ENCODE measurements around the gene TRIM10. TPM values are rescaled to one million over a fixed set of nuclear protein-coding genes. Genes with fewer than 3 reads are reported as not detected.
"Not testable (repeated sequence)": the region's sequence is repeated elsewhere in the genome, so short reads cannot be mapped to it uniquely, and the experiment has no call there.

TRIM10 gene
- total RNA-seq, 2 donors from 2014 or later, result 0.39 TPM; not detected in 1

DNA sequence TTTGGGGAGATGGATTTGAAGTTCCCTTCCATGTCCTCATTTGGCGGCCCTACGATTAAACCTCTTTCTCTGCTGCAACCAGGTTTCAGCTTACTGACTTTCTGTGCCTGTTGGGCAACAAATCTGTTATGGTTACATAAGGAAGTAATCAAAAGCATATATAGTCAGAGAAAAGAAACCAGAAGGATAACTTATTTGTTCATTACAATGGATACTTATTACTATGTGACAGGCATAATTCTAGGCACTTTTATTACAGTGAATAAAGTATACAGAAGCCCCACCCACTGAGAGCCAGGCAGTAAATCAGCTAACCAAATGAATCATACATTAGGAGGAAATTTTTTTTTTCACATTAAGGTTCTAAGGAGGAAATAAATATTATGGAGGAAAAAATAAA is 38.5 kb downstream of the TRIM10 start:
- Mint-ChIP-seq H3K4me1 (ENCODE audit: low read depth) (no peaks in the 10 kb centered on the region), H3K4me3 (no peak overlapping the region), H3K36me3 (ENCODE audit: insufficient read depth in 2 of 2) (no peaks in the 10 kb centered on the region), H3K27me3 (ENCODE audit: low read depth) (peaks cover 25% of the 10 kb centered on the region), H3K27ac (no peak overlapping the region), H3K9me3 (no peaks in the 10 kb centered on the region)
- DNase-seq (no peak), ATAC-seq (replicated peaks in 1 of 2) (no peak)

DNA sequence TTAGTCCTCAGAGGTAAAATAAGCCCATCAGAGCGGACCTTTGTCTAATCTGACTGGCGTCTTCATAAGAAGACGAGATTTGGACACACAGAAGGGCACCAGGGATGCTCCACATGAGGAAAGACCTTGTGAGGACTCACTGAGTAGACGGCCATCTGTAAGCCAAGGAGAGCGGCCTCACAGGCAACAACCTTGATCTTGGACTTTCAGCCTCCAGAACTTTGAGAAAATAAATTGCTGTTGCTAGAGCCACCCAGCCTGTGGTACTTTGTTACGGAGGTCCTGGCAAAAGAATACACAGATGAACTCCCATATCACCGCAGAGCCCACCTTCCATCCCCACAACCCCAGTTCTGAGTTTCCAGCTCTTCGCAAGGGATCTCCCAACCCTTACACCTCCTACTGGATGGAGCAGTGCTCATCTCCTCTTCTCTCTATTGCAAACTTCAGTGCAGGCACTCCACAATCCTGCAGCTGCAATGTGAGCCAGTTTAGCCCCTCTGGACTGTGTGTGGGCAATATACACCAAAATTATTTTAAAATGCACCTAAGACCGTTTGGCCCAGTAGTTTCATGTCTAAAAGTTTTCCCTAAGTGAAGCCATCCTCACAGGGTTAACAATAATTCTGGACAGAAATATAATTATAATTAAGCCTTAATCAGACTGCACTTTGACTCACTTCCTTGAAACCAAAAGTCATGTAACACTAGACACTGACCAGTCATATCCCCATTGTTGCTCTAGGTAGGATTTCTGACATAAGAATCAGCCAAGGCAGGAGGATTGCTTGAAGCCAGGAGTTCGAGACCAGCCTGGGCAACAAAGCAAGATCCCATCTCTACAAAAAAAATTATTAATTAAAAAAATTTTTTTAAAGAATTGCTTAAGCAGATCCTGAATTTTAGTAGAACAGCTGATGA is 39.3 kb downstream of the TRIM10 start:
- DNase-seq (no peak), ATAC-seq (replicated peaks in 1 of 2) (no peak)
- Mint-ChIP-seq H3K9me3 (no peaks in the 10 kb centered on the region), H3K27me3 (ENCODE audit: low read depth) (peaks cover 17% of the 10 kb centered on the region), H3K27ac (no peak overlapping the region), H3K4me3 (no peak overlapping the region), H3K36me3 (ENCODE audit: insufficient read depth in 2 of 2) (no peaks in the 10 kb centered on the region), H3K4me1 (ENCODE audit: low read depth) (no peaks in the 10 kb centered on the region)

DNA sequence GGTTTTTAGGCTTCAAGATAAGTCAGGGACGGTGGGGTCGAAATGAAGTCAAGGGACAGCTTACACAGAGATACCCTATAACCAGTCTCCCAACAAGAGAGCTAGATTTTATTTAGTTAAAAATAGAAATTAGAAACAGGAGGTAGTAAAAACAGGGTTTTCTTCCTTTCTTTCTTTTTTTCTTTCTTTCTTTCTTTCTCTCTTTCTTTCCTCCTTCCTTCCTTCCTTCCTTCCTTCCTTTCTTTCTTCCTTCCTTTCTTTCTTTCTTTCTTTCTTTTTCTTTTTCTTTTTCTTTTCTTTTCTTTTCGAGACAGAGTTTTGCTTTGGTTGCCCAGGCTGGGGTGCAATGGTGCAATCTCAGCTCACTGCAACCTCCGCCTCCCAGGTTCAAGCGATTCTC is 42.3 kb downstream of the TRIM10 start:
- ATAC-seq (replicated peaks in 1 of 2); H3K27ac Mint-ChIP-seq; DNase-seq: not testable (repeated sequence)

DNA sequence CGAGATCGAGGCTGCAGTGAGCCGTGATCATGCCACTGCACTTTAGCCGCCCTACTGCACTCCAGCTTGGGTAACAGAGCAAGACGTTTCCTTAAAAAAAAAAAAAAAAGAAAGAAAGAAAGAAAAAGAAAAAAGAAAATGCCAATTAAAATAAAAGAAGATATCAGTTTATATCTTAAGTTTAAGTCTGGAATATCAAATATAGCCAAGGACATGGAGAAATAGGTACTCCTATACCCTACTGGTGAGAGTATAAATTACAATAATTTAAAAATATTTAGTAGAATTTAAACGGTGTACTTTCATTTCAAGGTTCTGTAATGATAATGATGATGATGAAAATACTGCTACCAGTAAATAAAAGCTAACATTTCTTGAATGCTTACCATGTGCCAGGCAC is 44.3 kb downstream of the TRIM10 start:
- DNase-seq, result no peak
- H3K27me3 Mint-ChIP-seq (ENCODE audit: low read depth), result peaks cover 20% of the 10 kb centered on the region
- no peaks in the 10 kb centered on the region for H3K36me3 Mint-ChIP-seq (ENCODE audit: insufficient read depth in 2 of 2)
- H3K4me3 Mint-ChIP-seq, result no peak overlapping the region
- peaks cover 15% of the 10 kb centered on the region for H3K4me1 Mint-ChIP-seq (ENCODE audit: low read depth)
- no peak for ATAC-seq (replicated peaks in 1 of 2)
- H3K9me3 Mint-ChIP-seq, result no peaks in the 10 kb centered on the region
- no peak overlapping the region for H3K27ac Mint-ChIP-seq

More for the DNA sequence above, 42.3 kb downstream of the TRIM10 start:
- H3K36me3 Mint-ChIP-seq (ENCODE audit: insufficient read depth in 2 of 2); H3K4me1 Mint-ChIP-seq (ENCODE audit: low read depth); H3K27me3 Mint-ChIP-seq (ENCODE audit: low read depth); H3K9me3 Mint-ChIP-seq; H3K4me3 Mint-ChIP-seq: not testable (repeated sequence)

DNA sequence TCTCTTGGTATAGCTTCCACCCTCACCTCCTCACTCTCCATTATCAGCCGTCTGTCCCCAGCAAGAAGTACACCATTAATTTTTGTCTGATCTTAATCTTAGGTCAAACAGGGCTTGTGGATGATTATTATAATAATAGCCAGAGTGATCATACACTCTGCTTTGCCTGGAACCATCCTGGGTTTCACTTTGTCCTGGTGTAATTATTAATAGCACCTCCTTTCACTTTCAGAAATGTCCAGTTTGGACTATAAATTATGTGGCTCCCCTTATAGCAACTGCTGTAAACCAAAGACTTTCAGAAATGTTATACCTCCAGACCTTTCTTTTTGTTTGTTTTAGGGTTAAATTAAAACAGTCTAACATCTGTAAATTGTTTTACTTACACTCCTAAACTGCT is 47.2 kb downstream of the TRIM10 start:
- Mint-ChIP-seq H3K27me3 (ENCODE audit: low read depth) (peaks cover 40% of the 10 kb centered on the region), H3K9me3 (no peaks in the 10 kb centered on the region), H3K4me3 (no peak overlapping the region), H3K27ac (no peak overlapping the region), H3K36me3 (ENCODE audit: insufficient read depth in 2 of 2) (no peaks in the 10 kb centered on the region), H3K4me1 (ENCODE audit: low read depth) (peaks cover 15% of the 10 kb centered on the region)
- DNase-seq (no peak), ATAC-seq (replicated peaks in 1 of 2) (no peak)

DNA sequence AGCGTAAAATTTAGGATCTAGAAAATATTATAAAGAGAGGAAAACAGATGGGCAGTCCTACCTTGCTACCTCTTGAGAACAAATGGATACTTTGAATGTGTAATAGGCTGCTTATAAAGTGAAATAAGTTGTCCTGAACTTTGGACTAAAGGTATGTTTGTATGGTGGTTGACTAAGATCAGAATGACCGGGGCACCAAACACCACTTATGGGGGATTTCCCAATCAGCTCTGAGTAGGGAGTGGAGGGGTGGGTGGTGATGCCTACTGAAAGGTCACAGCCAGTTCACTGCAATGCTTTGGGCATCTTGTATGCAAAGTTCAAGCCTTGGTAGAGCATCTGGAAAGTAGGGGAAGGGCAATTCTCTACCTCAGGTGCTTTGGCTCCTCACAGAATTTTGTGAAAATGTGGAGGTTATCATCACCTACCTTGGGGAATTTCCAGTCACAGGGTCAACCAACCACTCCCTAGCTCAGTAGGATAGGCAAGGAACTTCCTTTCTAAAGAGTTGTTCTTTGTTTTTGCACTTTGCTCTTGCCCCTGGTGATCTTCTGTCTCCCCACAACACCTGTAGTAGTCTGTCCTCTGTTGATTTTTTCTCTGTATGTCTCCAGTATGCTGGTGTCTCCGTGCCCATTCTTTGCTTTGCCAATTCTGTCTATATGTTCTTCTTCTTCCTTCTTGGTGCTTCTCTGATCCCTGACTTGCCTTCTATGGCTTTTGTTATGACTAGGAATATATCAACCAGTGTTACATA is 47.8 kb downstream of the TRIM10 start, which contains the start of gene TRIM31:
Gene TRIM31, minus strand, starts transcription at position 88 of the 757 bp plus-strand sequence. CDS start 285 bp downstream, outside the sequence.
- Mint-ChIP-seq H3K36me3 (ENCODE audit: insufficient read depth in 2 of 2) (no peaks in the 10 kb centered on the region), H3K9me3 (no peaks in the 10 kb centered on the region), H3K27ac (no peak within 1 kb of the TSS), H3K4me1 (ENCODE audit: low read depth) (peaks cover 19% of the 10 kb centered on the region), H3K27me3 (ENCODE audit: low read depth) (peaks cover 46% of the 10 kb centered on the region), H3K4me3 (peak within 1 kb of the TSS; percentile 9 to 40)
- DNase-seq (no peak), ATAC-seq (replicated peaks in 1 of 2) (peak; percentile 53 to 60)

DNA sequence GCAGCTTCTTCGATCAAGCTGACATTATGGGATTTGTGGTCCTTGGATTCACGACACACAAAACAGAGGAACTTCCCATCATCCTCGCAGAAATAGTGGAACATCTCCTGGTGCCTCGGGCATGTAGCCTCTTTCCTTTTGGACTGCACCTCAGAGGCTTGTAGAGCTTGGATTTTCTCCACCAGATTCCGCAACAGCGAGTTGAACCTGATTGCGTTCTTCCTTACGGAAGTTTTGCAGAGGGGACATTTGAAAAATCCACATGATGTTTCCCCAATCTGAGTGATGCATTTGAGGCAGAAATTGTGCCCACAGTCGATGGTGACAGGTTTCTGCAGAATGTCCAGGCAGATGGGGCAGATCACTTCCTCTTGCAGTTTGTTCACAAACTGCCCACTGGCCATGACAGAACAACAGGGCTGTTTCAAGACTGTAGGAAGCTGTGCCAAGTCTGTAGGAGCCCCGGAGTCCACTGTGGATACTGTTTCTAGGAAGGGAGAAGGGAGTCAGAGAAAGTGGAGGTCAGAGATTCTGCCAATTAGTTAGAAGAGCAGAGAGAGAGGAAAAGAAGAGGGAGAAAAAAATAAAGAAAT is 48.5 kb downstream of the TRIM10 start:
- Mint-ChIP-seq H3K36me3 (ENCODE audit: insufficient read depth in 2 of 2) (no peaks in the 10 kb centered on the region), H3K9me3 (no peaks in the 10 kb centered on the region), H3K4me1 (ENCODE audit: low read depth) (peaks cover 19% of the 10 kb centered on the region), H3K27ac (no peak overlapping the region), H3K4me3 (peak overlapping the region; percentile 9 to 40), H3K27me3 (ENCODE audit: low read depth) (peaks cover 53% of the 10 kb centered on the region)
- no peak for DNase-seq
- ATAC-seq (replicated peaks in 1 of 2), result no peak

DNA sequence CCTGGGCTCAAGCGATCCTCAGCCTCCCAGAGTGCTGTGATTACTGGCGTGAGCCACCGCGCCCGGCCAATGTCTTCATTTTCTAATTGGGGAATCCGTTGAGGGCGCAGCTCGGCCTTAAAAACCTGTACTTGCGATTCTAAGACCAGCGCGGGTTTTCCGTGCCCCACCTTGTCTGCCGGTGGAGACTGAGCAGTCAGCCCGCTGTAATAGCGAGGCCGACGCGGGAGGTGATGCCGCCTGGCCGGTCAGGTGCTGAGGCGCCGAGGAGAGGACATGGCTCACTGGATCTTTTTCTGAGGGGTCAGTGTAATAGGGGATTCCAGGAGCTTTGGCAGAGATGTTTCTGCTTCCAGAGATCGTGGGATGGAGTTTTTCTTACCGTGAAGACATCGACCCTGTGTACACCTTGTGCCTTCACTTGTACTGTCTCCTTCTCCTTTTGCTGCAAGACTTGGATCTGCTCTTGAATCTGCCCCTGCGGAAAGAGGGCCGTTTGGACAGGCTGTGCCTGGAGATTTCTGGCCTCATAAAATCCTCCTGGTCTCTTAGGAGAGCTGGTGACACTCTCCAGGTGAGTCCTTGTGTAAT is 49.6 kb downstream of the TRIM10 start:
- no peak for ATAC-seq (replicated peaks in 1 of 2)
- H3K27me3 Mint-ChIP-seq (ENCODE audit: low read depth), result peaks cover 57% of the 10 kb centered on the region
- no peaks in the 10 kb centered on the region for H3K36me3 Mint-ChIP-seq (ENCODE audit: insufficient read depth in 2 of 2)
- H3K9me3 Mint-ChIP-seq, result no peaks in the 10 kb centered on the region
- no peak overlapping the region for H3K27ac Mint-ChIP-seq
- no peak for DNase-seq
- no peak overlapping the region for H3K4me3 Mint-ChIP-seq
- peaks cover 19% of the 10 kb centered on the region for H3K4me1 Mint-ChIP-seq (ENCODE audit: low read depth)

DNA sequence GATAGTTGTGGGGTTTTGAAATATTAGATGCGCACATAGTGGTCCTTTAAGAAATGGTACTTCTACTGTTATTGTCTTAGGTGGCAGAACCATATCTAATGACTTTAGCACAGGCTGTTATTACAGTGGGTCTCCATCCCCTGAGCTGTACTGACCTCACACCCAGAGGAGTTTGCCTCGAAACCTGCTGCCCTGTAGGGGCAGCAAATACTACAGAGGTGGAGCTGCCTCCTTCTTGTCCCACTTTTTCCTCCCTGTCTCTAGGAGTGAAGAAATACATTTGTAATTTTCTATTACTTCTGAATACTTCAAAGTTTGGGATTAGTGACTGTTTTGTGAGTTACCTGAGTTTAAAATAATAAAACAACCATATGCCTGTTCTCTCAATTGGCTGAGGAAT is 56.4 kb downstream of the TRIM10 start:
- DNase-seq (no peak), ATAC-seq (replicated peaks in 1 of 2) (no peak)
- H3K36me3 Mint-ChIP-seq (ENCODE audit: insufficient read depth in 2 of 2), result no peaks in the 10 kb centered on the region
- peaks cover 53% of the 10 kb centered on the region for H3K27me3 Mint-ChIP-seq (ENCODE audit: low read depth)
- H3K4me3 Mint-ChIP-seq, result no peak overlapping the region
- H3K27ac Mint-ChIP-seq, result no peak overlapping the region
- no peaks in the 10 kb centered on the region for H3K9me3 Mint-ChIP-seq
- peaks cover 38% of the 10 kb centered on the region for H3K4me1 Mint-ChIP-seq (ENCODE audit: low read depth)

DNA sequence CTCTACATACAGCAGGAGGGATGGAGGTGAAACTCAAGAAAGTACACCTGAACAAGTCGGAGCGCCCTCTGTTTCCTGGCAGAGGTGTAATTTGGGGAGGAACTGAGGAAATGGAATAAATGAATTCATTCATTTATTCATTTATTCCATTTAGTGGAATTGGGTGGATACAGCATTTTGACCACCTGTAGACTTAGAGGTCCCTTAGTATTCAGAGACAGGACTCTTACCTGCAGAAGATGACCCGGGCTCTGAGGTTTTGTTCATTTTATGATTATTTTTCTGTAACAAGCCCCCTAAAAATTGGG is 57.2 kb downstream of the TRIM10 start:
- H3K36me3 Mint-ChIP-seq (ENCODE audit: insufficient read depth in 2 of 2), result no peaks in the 10 kb centered on the region
- no peak overlapping the region for H3K27ac Mint-ChIP-seq
- peaks cover 38% of the 10 kb centered on the region for H3K4me1 Mint-ChIP-seq (ENCODE audit: low read depth)
- no peaks in the 10 kb centered on the region for H3K9me3 Mint-ChIP-seq
- DNase-seq, result no peak
- peaks cover 56% of the 10 kb centered on the region for H3K27me3 Mint-ChIP-seq (ENCODE audit: low read depth)
- ATAC-seq (replicated peaks in 1 of 2), result no peak
- peak overlapping the region; percentile 84 to 91 for H3K4me3 Mint-ChIP-seq

DNA sequence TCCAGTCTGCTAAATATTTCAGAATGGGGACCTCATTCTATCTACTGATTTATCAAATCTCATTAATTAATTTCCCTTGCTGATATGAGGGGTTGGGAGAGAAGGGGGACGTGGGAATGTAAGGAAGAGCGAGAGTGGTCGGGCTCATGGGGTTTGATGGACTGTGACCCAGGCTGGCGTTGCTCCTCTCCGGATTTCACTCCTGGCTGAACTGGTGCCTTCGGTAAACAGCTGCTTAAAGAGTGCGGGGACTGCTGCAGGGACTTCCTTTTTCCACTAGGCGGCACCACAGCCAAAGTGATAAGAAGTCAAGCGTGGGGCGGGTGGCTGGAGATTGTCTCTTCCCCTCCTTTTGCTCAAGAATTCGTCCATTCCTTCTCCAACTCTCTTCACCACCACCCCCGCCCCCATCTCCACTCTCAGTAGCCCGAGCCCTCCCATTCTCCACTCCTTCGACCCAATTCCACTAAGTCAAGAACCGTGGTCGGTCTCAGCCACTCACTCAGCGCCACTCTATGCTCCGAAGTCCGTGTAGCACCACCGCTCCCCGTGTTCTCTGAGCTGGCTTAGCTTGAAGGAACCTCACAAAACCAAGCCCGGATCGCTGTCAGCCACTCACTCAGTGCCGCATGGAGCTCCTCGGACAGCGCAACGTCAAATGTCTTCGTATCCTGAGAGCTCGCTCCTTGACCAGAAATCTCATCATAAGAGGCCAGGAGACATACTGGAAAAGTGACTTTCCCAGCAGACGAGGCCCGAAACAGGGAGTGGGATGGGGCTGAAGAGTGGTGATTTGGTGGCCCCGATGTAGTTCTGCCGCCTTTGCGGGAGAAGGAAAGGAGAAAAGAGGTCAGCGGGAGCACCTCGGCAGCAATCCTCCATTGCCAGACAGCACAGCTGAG is 57.8 kb downstream of the TRIM10 start:
- Mint-ChIP-seq H3K27me3 (ENCODE audit: low read depth) (peaks cover 56% of the 10 kb centered on the region), H3K36me3 (ENCODE audit: insufficient read depth in 2 of 2) (no peaks in the 10 kb centered on the region), H3K9me3 (no peaks in the 10 kb centered on the region), H3K4me3 (peak overlapping the region; percentile 84 to 91), H3K4me1 (ENCODE audit: low read depth) (peaks cover 40% of the 10 kb centered on the region), H3K27ac (no peak overlapping the region)
- DNase-seq (peak; percentile 71 to 85), ATAC-seq (replicated peaks in 1 of 2) (peak; percentile 80 to 81)

DNA sequence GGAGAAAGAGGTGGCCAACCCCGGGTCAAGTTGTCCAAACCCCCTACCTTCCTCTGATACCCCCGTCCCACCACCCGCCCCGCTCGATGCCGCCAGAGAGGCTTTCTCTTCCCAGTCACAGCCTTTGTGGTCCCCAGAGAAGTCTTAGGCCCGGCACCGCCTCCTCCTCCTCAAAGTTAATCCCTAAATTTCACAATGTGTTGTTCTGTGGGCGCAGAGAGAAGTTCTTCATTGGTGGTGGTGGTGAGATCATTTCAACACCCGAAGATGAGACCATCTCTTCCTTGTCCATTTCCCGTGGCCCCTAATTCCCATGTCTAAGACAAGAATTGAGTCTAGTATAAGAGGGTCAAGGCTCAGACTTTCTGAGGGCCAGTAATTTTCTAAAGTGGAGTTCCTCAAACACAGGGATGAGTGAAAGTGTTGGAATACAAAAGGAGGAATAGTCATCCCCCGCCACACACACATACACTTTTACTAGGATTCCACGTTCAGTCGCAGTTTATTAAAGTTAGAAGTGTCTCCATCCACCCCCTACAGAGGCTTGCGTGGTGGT is 58.5 kb downstream of the TRIM10 start:
- H3K36me3 Mint-ChIP-seq (ENCODE audit: insufficient read depth in 2 of 2), result no peaks in the 10 kb centered on the region
- ATAC-seq (replicated peaks in 1 of 2), result peak; percentile 16 to 30
- DNase-seq, result peak in 1 of 2 donors; percentile 10

More for the DNA sequence above, 58.5 kb downstream of the TRIM10 start:
- no peaks in the 10 kb centered on the region for H3K9me3 Mint-ChIP-seq
- H3K4me1 Mint-ChIP-seq (ENCODE audit: low read depth), result peaks cover 47% of the 10 kb centered on the region
- peaks cover 53% of the 10 kb centered on the region for H3K27me3 Mint-ChIP-seq (ENCODE audit: low read depth)
- H3K4me3 Mint-ChIP-seq, result peak overlapping the region; percentile 84 to 91
- no peak overlapping the region for H3K27ac Mint-ChIP-seq
